SH-SY5Y (cell line): ENCODE data around the gene NAV2.

Source experiments
- GATA2 ChIP-seq: IDR thresholded peaks from 2 replicates; pipeline ENCODE4 v1.6.1; 2011; ENCODE audit warnings: mild to moderate bottlenecking, low read depth, low read length
- GATA3 ChIP-seq: IDR thresholded peaks from 2 replicates; pipeline ENCODE4 v1.6.1; 2011; ENCODE audit warnings: low read depth, mild to moderate bottlenecking, low read length, moderate library complexity

The NAV2 gene

DNA sequence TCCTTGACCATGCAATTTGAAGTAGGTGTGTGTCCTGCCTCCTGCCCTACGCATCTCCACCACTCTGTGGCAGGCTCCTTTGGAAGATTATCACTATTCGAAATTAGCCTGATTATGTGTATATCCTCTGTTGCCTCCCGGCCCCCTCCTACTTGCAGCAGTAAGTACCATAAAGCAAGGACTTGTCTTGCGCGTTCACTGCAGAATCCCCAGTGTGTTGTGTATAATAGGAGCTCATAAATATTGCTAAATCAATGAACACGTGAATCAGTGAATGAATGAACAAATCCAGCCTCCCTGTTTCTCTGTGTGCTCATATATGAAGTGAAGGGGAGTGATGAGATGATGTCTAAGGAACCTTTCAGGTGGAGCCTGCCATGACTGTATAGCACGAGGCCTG lies 237.0 kb downstream of the NAV2 start:
- no peak for TF ChIP-seq GATA2
- no peak for TF ChIP-seq GATA3

DNA sequence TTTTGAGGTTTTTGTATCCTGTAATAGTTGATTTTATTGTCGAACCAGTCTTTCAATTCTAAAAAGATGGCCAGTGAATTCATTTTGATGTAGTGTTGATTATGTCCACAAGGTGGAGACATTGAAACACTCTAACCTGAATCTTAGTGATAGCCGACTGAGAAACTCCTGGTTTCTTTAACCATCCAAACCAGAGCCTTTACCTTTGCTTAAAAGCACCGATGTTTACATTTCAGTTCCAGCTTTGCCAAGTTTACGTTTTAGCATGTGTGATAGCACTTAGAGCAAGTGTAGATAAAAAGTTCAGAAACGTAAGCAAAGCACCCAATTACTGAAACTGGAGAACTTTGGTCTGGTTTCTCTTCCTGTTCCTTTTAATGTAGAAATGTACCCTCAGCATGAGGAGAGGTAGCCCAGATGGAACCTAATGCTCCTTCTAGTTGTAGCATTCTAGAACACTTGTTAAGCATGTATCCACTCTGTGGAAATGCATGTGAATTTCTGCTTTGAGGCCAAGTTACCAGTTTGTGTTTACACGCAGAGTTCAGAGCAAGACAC lies 239.0 kb downstream of the NAV2 start:
- TF ChIP-seq GATA2: no peak
- no peak for TF ChIP-seq GATA3

- TF ChIP-seq GATA3 (peak; percentile 91), GATA2 (peak; percentile 89)
Observed at GRCh38 chr11:19952116-19952605, 239.5 kb downstream of the NAV2 start.

- TF ChIP-seq GATA2 (no peak), GATA3 (no peak)
Observed at GRCh38 chr11:19952911-19953310, 240.3 kb downstream of the NAV2 start.

GRCh38 chr11:19953336-19953735 lies 240.7 kb downstream of the NAV2 start:
- TF ChIP-seq GATA2 (no peak), GATA3 (no peak)

DNA sequence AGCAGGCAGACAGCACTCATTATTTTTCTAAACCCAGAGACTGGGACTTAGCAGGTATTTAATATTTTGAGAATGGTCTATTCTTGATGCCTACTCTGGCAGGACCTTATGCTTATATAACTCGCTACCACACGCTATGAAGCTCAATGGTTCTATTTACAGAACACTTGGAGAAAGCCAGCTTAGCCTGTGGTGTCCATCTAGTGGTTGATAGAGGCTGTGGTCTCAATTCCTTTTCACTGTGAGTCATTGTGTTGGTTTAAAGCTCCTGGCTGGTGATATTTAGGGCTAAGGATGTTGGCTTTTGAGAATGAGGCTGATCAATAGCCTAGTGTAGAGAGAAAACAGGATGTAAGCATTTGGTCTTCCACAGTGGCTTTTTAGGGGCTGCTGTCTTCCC lies 241.3 kb downstream of the NAV2 start:
- TF ChIP-seq GATA2 (no peak), GATA3 (no peak)

DNA sequence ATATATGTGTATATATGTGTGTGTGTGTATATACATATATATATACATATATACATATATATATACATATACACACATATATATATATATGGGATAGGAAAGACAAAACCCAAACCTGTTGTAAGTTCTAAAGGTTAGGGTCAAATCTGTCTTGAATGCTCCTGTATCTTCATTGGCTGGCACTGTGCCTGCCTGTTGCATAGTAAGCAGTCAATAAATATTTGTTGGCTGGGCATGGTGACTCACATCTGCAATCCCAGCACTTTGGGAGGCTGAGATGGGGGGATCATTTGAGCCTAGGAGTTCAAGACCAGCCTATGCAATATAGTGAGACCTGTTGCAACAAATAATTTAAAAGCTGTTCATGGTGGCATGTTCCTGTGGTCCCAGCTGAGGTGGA lies 242.3 kb downstream of the NAV2 start:
- TF ChIP-seq GATA2: no peak
- no peak for TF ChIP-seq GATA3

DNA sequence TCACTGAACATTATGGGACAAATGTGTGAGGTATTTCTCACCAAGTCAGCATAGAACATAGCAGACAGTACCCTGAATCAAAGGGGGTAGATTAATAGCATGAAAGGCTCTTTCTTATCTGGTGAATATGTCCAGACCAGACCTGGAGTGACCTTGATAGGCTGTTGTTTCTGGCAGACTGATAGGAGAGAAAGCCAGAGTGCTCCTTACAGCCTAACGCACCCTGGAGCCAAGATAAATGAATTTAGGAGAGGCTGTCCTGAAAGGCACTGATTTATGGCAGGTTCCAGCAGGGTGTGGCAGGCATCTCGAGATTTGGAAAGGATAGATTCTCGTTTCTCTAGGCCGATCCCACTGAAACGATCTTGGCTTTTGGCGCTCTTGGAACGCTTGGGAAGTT lies 243.0 kb downstream of the NAV2 start:
- TF ChIP-seq GATA3 (no peak), GATA2 (peak; percentile 74)

DNA sequence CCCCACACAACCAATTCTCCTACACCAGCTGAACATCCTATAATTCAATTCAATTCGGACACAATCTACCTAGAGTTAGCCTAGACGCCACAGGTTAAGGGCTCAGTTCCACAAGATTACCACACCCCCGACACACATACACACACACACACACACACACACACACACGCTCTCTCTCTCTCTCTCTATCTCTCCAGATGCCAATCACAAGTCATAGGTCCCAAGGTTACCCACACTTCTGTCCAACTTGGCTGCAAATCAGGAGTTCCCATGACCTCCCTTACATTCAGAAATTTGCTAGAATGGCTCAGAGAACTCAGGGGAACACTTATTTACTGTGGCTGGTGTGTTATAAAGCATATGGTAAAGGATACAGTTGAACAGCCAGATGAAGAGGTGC lies 243.6 kb downstream of the NAV2 start:
- TF ChIP-seq GATA3: no peak
- no peak for TF ChIP-seq GATA2

DNA sequence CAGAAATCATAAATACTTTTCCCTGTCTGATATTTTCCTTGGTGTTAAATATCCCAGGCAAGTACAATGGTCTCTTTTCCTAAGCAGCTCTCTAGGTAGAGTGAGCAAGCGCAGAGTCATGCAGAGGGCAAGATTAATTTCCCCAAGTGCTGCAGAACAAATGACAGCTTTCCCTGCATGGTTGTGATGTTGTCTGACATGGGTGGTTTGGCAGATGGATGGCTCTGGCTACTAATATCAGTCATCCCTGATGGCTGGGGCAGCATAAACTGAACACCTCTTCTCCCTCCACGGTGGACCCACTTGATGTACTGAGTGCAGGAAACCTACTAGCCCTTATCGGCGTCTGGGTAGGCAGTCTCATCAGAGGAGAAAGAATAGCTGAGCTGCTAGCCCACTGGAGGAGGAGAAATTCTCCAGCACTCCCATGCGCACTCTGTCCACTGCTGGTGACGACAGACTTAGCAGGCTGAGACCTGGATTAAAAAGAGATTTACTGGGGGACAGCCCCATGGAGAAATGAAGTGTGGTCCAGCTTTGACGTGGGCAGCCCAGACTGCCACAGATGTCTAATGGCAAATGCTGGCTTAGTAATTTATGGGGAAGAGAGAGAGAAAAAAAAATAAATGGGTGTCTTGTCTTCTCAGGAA lies 244.8 kb downstream of the NAV2 start:
- TF ChIP-seq GATA3: no peak
- no peak for TF ChIP-seq GATA2

- TF ChIP-seq GATA2: no peak
- no peak for TF ChIP-seq GATA3
Observed at GRCh38 chr11:19958204-19958603, 245.6 kb downstream of the NAV2 start.

GRCh38 chr11:19959210-19959609 lies 246.6 kb downstream of the NAV2 start:
- TF ChIP-seq GATA3: no peak
- TF ChIP-seq GATA2: no peak

- no peak for TF ChIP-seq GATA2
- TF ChIP-seq GATA3: no peak
Observed at GRCh38 chr11:19959648-19960059, 247.0 kb downstream of the NAV2 start.

GRCh38 chr11:19961225-19961624 lies 248.6 kb downstream of the NAV2 start:
- TF ChIP-seq GATA2 (no peak), GATA3 (no peak)

GRCh38 chr11:19962053-19962800 lies 249.6 kb downstream of the NAV2 start:
- TF ChIP-seq GATA2: no peak
- TF ChIP-seq GATA3: no peak
